Suprapubic skin (tissue), 4 donors: Measurements from ENCODE around the gene PYGB. TPM values are rescaled to one million over a fixed set of nuclear protein-coding genes. Genes with fewer than 3 reads are reported as not detected.

Experiments
- DNase-seq, 2 donors: peaks; one replicate each; pipeline ENCODE4 v3.0.0-alpha.2; 2019; ENCODE audit warnings: low spot score in 2 of 2
- H3K27ac ChIP-seq: fragments of 200-600 bp; sonication (generic); one replicate; pipeline ENCODE4 v1.5.1; 2019
- H3K27me3 ChIP-seq: fragments of 200-600 bp; sonication (generic); one replicate; pipeline ENCODE4 v1.5.1; 2019
- H3K36me3 ChIP-seq: fragments of 200-600 bp; sonication (generic); one replicate; pipeline ENCODE4 v1.5.1; 2019
- H3K4me1 ChIP-seq: fragments of 200-600 bp; sonication (generic); one replicate; pipeline ENCODE4 v1.5.1; 2019
- H3K4me3 ChIP-seq: fragments of 200-600 bp; sonication (generic); one replicate; pipeline ENCODE4 v1.5.1; 2019; ENCODE audit warnings: mild to moderate bottlenecking
- H3K9me3 ChIP-seq: fragments of 200-600 bp; sonication (generic); one replicate; pipeline ENCODE4 v1.5.1; 2019
- EP300 ChIP-seq: sonication (generic); formaldehyde crosslinking; IDR thresholded peaks from one replicate; pipeline ENCODE4 v1.6.1; 2017; ENCODE audit warnings: antibody characterized with exemption
- POLR2A ChIP-seq, 2 donors: fragments of 450-650 bp; IDR thresholded peaks; one replicate each; pipeline ENCODE4 v1.6.1; 2017; ENCODE audit warnings: antibody characterized with exemption in 2 of 2, mild to moderate bottlenecking in 2 of 2, moderate library complexity in 2 of 2
- POLR2AphosphoS5 ChIP-seq, 3 donors: sonication (generic); formaldehyde crosslinking; IDR thresholded peaks; one replicate each; pipeline ENCODE4 v1.6.1; 2017; ENCODE audit warnings: antibody characterized with exemption in 3 of 3
- WGBS: methylation state at CpG from one replicate; pipeline ENCODE4 v1.1.5; 2018; 5-methylcytosine and 5-hydroxymethylcytosine counted together
- total RNA-seq, 4 donors: library from RNA; depleted of rRNA; stranded (reverse); fragments of >200 nt; gene quantifications; one replicate each; pipeline ENCODE4 v1.1.0, GENCODE V29; 2016
- TF ChIP-seq, protein P1 (sequence below), 2 donors: fragments of 200-600 bp in 1 of 2; fragments of 450-650 bp in 1 of 2; sonication (generic) in 1 of 2; IDR thresholded peaks; one replicate each; pipeline ENCODE4 v1.5.1; 2016 to 2019; ENCODE audit warnings: antibody characterized with exemption in 2 of 2, mild to moderate bottlenecking in 1 of 2, moderate library complexity in 1 of 2

PYGB gene
- total RNA-seq, 4 donors from 2014 or later: 142 to 247 (median 198) TPM

DNA sequence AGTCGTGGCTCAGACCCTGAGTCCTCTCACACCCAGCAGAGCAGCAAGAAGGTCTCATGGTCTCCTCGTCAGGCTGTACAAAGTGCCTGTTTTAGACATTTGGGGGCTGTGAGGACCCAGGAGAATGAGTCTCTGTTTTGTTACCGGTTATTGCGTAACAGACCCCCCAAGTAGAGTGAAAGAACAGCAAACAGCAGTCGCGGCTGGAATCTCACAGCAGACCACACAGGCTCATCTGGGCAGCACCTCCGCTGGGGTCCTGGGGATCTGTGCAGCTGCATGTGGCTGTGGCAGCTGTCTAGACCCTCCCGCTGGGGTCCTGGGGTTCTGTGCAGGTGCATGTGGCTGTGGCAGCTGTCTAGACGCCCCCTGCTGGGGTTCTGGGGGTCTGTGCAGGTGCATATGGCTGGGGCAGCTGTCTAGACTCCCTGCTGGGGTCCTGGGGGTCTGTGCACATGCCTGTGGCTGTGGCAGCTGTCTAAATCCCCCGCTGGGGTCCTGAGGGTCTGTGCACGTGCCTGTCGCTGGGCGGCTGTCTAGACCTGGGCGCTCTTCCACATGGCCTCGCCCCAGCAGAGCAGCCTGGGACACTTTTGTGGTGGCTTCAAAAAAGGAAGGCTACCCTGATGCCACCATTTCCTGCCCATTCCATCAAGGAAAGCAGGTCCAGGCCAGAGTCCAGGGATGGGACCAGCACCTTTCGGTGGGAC is 27.7 kb upstream of the PYGB start:
- Histone ChIP-seq H3K27ac (no peak overlapping the region), H3K36me3 (peaks cover 52% of the 10 kb centered on the region), H3K4me1 (no peaks in the 10 kb centered on the region), H3K9me3 (no peaks in the 10 kb centered on the region), H3K27me3 (no peaks in the 10 kb centered on the region), H3K4me3 (no peak overlapping the region)
- WGBS: 69% methylated on average over 7 of the region's 16 CpGs
- peak in 1 of 2 donors; percentile 65 for DNase-seq
- TF ChIP-seq EP300 (no peak), POLR2AphosphoS5 (IDR thresholded peaks at IDR 0.05) (no peak), POLR2A (IDR thresholded peaks at IDR 0.05) (no peak)
- TF ChIP-seq, protein P1, sequence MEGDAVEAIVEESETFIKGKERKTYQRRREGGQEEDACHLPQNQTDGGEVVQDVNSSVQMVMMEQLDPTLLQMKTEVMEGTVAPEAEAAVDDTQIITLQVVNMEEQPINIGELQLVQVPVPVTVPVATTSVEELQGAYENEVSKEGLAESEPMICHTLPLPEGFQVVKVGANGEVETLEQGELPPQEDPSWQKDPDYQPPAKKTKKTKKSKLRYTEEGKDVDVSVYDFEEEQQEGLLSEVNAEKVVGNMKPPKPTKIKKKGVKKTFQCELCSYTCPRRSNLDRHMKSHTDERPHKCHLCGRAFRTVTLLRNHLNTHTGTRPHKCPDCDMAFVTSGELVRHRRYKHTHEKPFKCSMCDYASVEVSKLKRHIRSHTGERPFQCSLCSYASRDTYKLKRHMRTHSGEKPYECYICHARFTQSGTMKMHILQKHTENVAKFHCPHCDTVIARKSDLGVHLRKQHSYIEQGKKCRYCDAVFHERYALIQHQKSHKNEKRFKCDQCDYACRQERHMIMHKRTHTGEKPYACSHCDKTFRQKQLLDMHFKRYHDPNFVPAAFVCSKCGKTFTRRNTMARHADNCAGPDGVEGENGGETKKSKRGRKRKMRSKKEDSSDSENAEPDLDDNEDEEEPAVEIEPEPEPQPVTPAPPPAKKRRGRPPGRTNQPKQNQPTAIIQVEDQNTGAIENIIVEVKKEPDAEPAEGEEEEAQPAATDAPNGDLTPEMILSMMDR (IDR thresholded peaks at IDR 0.05): no peak

DNA sequence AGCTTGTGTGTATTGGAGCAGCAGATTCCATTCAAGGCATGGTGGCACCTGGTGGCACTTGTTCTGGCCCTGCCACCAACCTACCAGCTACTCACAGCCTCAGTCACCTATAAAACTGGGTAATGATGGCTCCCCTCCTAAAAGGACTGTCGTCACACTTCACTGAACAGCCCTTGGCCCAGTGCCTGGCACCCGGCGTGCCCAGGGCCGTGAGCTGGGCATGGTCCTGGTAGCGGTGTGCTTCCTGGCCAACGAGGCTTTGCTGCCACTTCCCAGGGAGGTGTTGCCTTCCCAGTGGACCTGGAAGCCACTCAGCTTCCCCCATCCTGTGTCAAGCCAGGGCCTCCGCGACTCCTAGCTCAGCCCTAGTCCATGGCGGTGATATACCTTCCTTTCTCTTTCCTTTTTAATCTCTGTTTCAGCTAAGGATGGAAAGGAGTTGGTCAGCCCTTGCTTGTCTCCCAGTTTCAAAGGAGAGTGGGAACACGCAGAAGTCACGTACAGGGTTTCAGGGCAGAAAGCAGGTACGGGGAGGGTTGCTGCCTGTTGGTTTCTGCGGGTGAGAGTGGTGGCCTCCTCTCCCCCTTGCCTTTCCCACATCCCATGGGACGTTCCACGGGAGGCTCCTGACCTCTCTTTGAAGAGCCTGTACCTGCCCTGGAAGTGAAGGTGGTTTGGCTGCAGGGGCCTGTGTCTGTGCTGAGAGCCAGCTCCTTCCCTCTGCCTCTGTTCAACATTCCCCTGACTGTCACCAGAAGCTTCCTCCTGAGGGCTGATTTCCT is 26.9 kb upstream of the PYGB start:
- H3K27me3 ChIP-seq: no peaks in the 10 kb centered on the region
- no peak overlapping the region for H3K4me3 ChIP-seq
- DNase-seq: peak in 1 of 2 donors; percentile 55
- no peaks in the 10 kb centered on the region for H3K9me3 ChIP-seq
- H3K4me1 ChIP-seq: no peaks in the 10 kb centered on the region
- no peak overlapping the region for H3K27ac ChIP-seq
- TF ChIP-seq, protein P1 (IDR thresholded peaks at IDR 0.05): no peak
- TF ChIP-seq EP300 (no peak), POLR2AphosphoS5 (IDR thresholded peaks at IDR 0.05) (no peak), POLR2A (IDR thresholded peaks at IDR 0.05) (no peak)
- 89% methylated on average over 9 of the region's 15 CpGs for WGBS
- H3K36me3 ChIP-seq: peaks cover 46% of the 10 kb centered on the region

DNA sequence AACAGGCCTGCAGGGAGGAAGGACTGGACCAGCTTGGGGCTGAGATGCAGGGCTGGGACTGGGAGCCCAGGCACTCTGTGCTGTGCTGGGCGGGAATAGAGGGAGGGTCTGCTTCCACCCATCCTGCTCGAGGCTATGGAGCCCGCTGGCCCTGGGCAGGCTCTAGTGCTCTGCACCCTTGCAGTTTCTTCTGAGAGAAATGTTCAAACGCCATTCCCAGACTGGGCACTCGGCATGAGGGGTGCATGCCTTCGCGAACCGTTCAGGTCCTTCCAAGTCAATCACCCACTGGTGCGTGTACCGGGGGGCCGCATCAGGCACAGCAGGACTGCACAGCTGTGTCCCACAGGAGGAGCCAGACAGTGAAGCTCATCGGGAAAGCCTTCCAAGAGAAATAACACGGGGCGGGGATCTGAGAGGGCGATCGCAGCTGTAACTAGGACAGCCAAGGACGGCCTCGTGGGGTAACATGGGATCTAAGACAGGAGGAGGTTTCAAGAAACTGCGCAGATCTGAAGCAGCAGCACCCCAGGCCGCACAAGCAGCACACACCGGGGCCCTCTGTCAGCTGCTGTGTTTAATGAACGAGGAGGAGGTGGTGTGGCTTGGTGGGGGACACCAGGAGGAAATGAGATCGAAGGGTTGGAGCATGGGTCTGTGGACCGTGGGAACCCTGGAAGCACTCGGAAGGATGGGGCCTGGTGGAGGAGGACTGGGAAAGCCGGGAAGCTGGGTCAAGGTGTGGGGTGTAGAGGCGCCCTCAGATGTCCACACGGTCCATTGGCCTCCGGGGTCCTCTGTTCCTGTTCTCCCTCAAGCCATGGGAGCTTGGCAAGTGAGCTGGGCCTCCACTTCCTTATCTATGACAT is 26.1 kb upstream of the PYGB start:
- no peak for TF ChIP-seq POLR2AphosphoS5 (IDR thresholded peaks at IDR 0.05)
- TF ChIP-seq, protein P1 (IDR thresholded peaks at IDR 0.05): no peak
- TF ChIP-seq POLR2A (IDR thresholded peaks at IDR 0.05): no peak
- TF ChIP-seq EP300: no peak
- Histone ChIP-seq H3K4me3 (no peak overlapping the region), H3K4me1 (peaks cover 8% of the 10 kb centered on the region), H3K36me3 (peaks cover 38% of the 10 kb centered on the region), H3K27ac (no peak overlapping the region), H3K27me3 (no peaks in the 10 kb centered on the region), H3K9me3 (no peaks in the 10 kb centered on the region)
- WGBS: 76% methylated on average over 27 of the region's 29 CpGs
- DNase-seq: peak in 1 of 2 donors; percentile 82

DNA sequence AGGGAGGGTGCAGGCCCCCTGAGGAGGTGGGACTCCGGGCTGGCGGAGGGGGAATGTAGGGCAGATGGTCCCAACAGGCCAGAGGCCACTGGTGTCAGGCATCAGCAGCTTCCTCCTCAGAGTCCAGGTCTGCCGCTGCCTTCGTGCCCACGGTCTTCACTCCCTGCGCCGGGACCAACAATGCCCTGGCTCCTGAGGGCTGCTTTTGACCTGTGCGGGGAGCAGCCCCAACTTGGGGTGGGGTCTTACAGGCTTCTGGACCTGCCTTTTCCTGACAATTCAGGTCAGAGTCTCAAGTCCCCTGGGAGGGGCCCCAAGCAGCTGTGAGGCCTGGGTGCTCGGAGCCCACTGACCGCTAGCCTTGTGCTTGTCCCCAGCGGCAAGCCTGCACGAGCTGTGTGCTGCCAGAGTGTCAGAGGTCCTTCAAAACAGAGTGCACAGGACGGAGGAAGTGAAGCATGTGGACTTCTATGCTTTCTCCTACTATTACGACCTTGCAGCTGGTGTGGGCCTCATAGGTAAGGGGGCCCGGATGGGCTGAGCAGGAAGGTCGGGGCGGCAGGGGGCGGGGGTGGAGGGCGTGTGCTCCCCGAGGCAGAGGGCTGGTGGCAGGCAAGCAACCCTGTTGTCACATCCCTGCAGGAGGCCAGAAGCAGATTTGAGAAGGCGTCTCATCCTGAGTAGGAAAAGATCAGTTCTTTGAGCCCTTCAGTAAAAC is 25.3 kb upstream of the PYGB start:
- H3K4me3 ChIP-seq: no peak overlapping the region
- TF ChIP-seq POLR2A (IDR thresholded peaks at IDR 0.05) (no peak), EP300 (no peak), POLR2AphosphoS5 (IDR thresholded peaks at IDR 0.05) (no peak)
- TF ChIP-seq, protein P1 (IDR thresholded peaks at IDR 0.05): no peak
- H3K9me3 ChIP-seq: no peaks in the 10 kb centered on the region
- no peak for DNase-seq
- no peak overlapping the region for H3K27ac ChIP-seq
- H3K4me1 ChIP-seq: peaks cover 15% of the 10 kb centered on the region
- 86% methylated on average over 16 of the region's 21 CpGs for WGBS
- no peaks in the 10 kb centered on the region for H3K27me3 ChIP-seq
- H3K36me3 ChIP-seq: peaks cover 30% of the 10 kb centered on the region
